Right renal cortex interstitium (tissue), 3 donors: ENCODE measurements around the gene CTU1. TPM values are rescaled to one million over a fixed set of nuclear protein-coding genes. Genes with fewer than 3 reads are reported as not detected.

Source experiments
- DNase-seq, 3 donors: peaks; one replicate each; pipeline ENCODE4 v3.0.0-alpha.2; 2013; ENCODE audit warnings: low read depth in 3 of 3, low spot score in 2 of 3
- polyA plus RNA-seq, 3 donors: library from polyadenylated mRNA; unstranded; fragments of 120-200 nt; gene quantifications; one replicate each; pipeline ENCODE4 v1.2.1, GENCODE V29; 2013; ENCODE audit not compliant: insufficient read length in 3 of 3

Gene CTU1
- polyA plus RNA-seq, 3 donors: 2.2 to 2.8 (median 2.4) TPM

DNA sequence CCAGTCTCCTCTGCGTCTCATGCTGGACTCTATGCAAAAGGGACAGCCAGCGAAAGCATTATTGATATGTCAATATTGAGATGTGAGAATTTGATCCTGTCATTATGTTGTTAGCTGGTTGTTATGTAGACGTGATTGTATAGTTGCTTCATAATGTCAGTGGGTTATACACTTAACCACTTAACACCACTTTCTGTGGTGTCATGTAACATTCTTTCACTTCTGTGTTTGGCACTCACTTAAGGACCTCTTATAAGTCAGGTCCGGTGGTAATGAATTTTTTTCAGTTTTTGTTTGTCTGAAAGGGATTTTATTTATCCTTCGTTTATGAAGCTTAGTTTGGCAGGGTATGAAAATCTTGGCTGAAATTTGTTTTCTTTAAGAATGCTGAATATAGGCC, 26.8 kb upstream of the CTU1 start:
- DNase-seq: no peak

DNA sequence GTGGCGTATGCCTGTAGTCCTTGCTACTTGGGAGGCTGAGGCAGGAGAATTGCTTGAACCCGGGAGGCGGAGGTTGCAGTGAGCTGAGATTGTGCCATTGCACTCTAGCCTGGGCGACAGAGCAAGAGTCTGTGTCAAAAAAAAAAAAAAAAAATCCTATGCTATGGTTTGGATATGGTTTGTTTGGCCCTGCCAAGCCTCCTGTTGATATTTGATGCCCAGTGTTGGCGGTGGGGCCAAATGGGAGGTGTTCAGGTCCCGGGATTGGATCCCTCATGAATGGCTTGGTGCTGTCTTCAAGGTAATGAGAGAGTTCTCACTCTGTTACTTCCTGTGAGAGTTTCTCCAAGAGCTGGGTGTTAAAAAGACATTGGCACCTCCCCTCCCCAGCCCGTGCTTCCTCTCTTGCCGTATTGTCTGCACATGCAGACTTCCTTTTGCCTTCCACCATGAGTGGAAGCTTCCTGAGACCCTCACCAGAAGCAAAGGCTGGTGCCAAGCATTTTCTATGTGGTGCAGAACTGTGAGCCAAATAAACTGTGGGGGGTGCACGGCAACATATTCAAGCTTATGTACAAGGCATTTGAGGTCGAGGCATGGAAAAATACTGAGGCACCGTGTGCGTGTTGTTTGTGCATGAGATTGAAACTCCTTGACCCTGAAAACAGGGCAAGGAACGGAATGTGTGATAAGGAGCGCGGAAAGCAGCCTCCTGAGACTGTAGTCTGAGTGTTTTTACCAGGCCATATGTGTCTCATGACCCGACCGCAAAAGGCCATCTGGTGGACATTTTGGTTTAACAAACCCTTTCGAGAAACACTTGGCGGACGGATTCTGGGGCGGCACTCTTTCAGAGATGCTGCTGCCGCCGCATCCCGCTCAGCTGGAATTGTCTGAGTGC, 23.8 kb upstream of the CTU1 start:
- DNase-seq: no peak

- DNase-seq: no peak
Measured at GRCh38 chr19:51129716-51130115, 21.5 kb upstream of the CTU1 start.

DNA sequence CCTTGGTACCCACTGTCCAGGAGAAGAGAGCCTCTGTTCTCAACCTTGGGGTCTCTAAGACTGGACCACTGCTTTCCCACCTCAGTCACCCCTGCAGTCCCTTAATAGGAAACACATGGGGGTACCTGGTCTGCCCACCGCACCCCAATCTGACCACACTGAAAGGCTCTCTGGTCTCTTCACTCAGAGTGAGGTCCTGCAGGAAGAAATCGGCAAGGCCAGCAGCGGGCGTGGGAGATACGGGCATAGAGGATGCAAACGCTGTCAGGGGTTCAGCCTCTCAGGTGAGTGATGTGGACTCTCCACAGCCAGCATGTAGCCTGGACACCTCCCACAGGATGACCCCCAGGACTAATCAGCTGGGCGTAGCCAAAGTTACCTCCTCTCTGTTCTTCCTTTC, 20.0 kb upstream of the CTU1 start:
- no peak for DNase-seq

DNA sequence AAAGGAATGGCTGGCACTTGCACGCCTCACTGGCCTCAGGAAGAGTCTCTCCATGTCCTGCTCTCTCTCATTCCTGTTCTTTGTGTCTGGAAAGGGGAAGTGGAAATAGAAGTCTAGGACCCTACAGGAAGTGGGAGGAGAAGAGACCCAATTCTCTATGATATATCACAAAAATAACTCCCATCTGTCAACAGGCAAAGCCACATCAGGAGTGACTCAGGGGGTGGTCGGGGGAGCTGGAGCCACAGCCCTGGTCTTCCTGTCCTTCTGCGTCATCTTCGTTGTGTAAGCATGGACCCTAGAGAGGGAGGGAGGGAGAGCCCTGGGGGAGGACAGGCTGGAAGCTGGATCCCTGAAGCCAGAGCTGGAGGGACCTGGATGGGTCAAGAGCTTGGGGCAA, 19.5 kb upstream of the CTU1 start:
- no peak for DNase-seq

GRCh38 chr19:51127032-51127431, 18.8 kb upstream of the CTU1 start:
- DNase-seq: no peak

DNA sequence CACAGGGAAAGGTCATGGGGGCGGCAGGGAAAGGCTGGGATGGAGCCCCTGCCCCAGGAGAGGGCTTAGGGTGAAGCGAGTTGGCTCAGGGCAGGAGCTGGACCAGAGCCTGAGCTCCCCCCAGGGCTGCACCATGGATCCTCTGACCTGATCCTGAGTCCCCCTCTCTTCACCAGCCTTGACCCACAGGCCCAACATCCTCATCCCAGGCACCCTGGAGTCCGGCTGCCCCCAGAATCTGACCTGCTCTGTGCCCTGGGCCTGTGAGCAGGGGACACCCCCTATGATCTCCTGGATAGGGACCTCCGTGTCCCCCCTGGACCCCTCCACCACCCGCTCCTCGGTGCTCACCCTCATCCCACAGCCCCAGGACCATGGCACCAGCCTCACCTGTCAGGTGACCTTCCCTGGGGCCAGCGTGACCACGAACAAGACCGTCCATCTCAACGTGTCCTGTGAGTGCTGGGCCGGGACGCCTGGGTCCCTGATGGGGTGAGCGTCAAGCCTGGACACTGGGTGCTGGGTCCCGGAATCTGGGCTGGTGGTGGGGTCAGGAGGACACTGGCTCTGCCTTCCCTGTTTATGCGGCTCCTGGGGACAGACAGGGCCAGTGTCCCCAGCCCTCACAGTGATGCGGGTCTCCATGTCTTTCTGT, 17.3 kb upstream of the CTU1 start:
- no peak for DNase-seq

DNA sequence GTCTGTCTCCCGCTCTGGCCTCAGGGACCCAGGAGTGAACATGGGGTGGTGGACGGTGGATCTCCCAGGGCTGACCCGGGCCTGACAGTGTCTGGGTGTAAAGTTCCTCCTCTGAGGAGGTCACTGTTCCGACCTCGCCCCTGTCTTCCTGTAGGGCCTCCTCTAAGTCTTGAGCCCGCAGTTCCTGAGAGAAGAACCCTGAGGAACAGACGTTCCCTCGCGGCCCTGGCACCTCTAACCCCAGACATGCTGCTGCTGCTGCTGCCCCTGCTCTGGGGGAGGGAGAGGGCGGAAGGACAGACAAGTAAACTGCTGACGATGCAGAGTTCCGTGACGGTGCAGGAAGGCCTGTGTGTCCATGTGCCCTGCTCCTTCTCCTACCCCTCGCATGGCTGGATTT, 16.5 kb upstream of the CTU1 start, which contains the start of gene SIGLEC9:
Gene SIGLEC9 (plus strand): TSS at position 178 of the 400 bp plus-strand sequence. CDS start 69 bp downstream, at position 247.
- no peak for DNase-seq

- no peak for DNase-seq
Measured at GRCh38 chr19:51124216-51124615, 16.0 kb upstream of the CTU1 start.

- no peak for DNase-seq
Measured at GRCh38 chr19:51123802-51124201, 15.6 kb upstream of the CTU1 start.

- DNase-seq: no peak
Measured at GRCh38 chr19:51123381-51123800, 15.2 kb upstream of the CTU1 start.

GRCh38 chr19:51122112-51122981, 14.1 kb upstream of the CTU1 start:
- DNase-seq: no peak

- no peak for DNase-seq
Measured at GRCh38 chr19:51121257-51121656, 13.0 kb upstream of the CTU1 start.

DNA sequence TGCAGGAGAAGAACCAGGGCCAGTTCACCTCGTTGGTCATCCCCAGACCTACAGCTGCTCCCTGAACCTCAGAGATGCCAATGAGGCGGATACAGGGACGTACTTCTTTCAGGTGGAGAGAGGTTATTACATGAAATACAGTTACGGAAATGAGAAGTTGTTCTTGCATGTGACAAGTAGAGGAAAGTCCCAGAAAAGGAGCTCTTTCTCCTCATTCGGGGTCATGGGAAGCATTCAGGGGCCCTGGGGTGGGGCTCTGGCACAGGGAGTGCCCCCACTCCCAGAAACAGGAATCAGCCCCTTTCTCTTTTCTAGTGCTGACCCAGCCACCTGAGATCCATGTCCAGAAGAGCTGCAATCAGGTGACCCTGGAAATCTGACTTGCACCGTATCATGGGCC, 12.0 kb upstream of the CTU1 start:
- no peak for DNase-seq

- no peak for DNase-seq
Measured at GRCh38 chr19:51119611-51120010, 11.4 kb upstream of the CTU1 start.

DNA sequence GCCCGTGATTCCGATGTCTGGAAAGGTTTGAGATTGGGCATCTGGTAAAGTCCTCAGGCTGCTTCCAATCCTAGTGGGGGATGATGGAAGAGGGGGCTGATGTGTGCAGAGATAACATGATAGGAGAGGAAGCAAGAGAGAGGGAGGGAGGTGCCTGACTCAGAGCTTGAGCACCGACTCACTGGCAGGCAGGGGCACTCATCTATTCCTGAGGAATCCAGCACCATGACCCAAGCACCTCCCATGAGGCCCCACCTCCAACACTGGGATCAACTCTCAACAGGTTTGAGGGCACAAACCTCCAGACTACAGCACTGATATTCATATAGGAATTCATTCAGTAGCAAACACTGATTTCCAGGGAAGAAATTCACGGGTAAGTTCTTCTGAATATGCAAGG, 10.9 kb upstream of the CTU1 start:
- DNase-seq: no peak

GRCh38 chr19:51116736-51117286, 8.6 kb upstream of the CTU1 start:
- no peak for DNase-seq

DNA sequence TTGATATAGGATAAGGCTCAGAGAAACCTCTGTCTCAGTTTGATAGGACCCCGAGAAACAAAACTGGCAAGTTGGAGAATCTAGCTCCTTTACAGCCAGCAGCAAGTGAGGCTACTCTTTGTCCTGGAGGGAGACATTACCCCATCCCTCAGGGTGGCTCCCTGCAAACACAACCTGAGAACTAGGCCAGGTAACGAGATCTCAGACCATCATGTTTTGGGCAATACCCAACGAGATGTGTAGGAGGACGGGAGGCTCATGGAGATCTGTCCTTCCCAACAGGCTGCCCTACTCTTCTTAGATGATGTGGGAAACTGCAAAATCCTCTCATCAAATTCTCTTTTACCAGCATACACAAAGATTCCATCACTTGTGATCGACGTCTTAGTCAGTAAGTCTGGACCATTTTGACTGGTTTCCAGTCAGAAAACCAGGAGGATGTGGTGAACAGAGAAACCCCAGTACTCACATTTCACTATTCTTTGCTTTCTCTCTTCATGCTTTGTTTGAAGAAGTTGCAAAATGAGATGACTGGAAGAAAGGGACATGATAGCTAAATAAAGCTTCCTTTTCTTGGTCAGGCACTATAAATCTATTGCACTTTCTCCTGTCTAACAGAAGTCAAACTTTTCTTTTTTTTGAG, 6.0 kb upstream of the CTU1 start:
- DNase-seq: no peak

DNA sequence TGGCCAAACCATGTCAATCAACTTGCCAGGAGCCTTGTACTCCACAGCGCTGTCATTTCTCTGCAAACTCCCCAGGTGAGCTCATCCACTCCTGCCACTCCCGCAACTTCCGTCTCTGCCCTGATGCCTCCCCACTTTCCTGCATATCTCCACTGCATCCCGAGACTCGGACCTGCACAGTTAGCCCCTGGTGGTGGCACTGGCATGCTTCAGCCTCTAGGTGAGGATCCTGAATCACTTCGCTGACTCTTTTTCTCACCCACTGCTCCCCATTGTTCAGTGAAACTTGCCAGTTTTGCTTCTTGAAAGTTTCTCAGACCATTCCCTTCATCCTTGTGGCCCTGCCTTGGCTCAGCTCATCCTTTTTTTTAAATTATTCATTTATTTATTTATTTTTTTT, 3.4 kb upstream of the CTU1 start:
- no peak for DNase-seq

GRCh38 chr19:51110666-51110971, 2.4 kb upstream of the CTU1 start:
- no peak for DNase-seq

GRCh38 chr19:51108805-51109146, 567 bp upstream of the CTU1 start:
- DNase-seq: no peak
